Stomach (tissue), 9 donors: Measurements from ENCODE around the gene MCRS1. TPM values are rescaled to one million over a fixed set of nuclear protein-coding genes. Genes with fewer than 3 reads are reported as not detected.
"Not testable (repeated sequence)": the region's sequence is repeated elsewhere in the genome, so short reads cannot be mapped to it uniquely, and the experiment has no call there.

Experiments
- DNase-seq, 2 donors: peaks; one replicate each; pipeline versions ENCODE4 v3.0.0 to v3.0.0-alpha.2; 2013 to 2019
- H3K27ac ChIP-seq, 5 donors: fragments of 200-600 bp in 4 of 5; sonication (generic) in 4 of 5; one replicate each; pipeline ENCODE4 v1.5.1; 2013 to 2019; ENCODE audit warnings: mild to moderate bottlenecking in 1 of 5, moderate library complexity in 1 of 5
- H3K27me3 ChIP-seq, 3 donors: fragments of 200-600 bp; sonication (generic); one replicate each; pipeline ENCODE4 v1.5.1; 2017 to 2019; ENCODE audit warnings: mixed run types in 1 of 3
- H3K36me3 ChIP-seq, 4 donors: fragments of 200-600 bp; sonication (generic); 1 replicate in 3 of 4; 2 replicates in 1 of 4; pipeline ENCODE4 v1.5.1; 2016 to 2019
- H3K4me1 ChIP-seq, 4 donors: fragments of 200-600 bp; sonication (generic); one replicate each; pipeline ENCODE4 v1.5.1; 2016 to 2019
- H3K4me3 ChIP-seq, 4 donors: fragments of 200-600 bp; sonication (generic) in 3 of 4; one replicate each; pipeline ENCODE4 v1.5.1; 2016 to 2019; ENCODE audit warnings: mild to moderate bottlenecking in 1 of 4
- H3K9me3 ChIP-seq, 4 donors: fragments of 200-600 bp; sonication (generic); one replicate each; pipeline ENCODE4 v1.5.1; 2016 to 2019
- EP300 ChIP-seq: sonication (generic); formaldehyde crosslinking; IDR thresholded peaks from one replicate; pipeline ENCODE4 v1.6.1; 2017; ENCODE audit warnings: antibody characterized with exemption
- POLR2A ChIP-seq, 4 donors: fragments of 450-650 bp; IDR thresholded peaks; one replicate each; pipeline ENCODE4 v1.6.1; 2016; ENCODE audit warnings: antibody characterized with exemption in 4 of 4, control low read depth in 2 of 4, mild to moderate bottlenecking in 1 of 4, moderate library complexity in 1 of 4
- POLR2AphosphoS5 ChIP-seq, 3 donors: sonication (generic); formaldehyde crosslinking; IDR thresholded peaks; one replicate each; pipeline ENCODE4 v1.6.1; 2016; ENCODE audit warnings: antibody characterized with exemption in 3 of 3
- WGBS, 5 donors: extraction: QIAGEN DNeasy Blood & Tissue Kit in 3 of 5; methylation state at CpG; one replicate each; pipeline versions ENCODE4 v1.1.5 to v1.1.7; 2013 to 2018; 5-methylcytosine and 5-hydroxymethylcytosine counted together
- intact Hi-C: fragments of 100-400 bp; cut with DNase I; formaldehyde crosslinking; loops from one replicate; pipeline ENCODE4 v1.15.1; 2023; ENCODE audit warnings: low total_unique reads
- polyA plus RNA-seq, 3 donors: library from polyadenylated mRNA; stranded (reverse); fragments of 200-250 nt; gene quantifications; one replicate each; pipeline ENCODE4 v1.2.3, GENCODE V29; 2013
- total RNA-seq, 5 donors: library from RNA; depleted of rRNA; stranded (reverse); fragments of >200 nt; gene quantifications; one replicate each; pipeline versions ENCODE4 v1.1.0 to v1.2.3, GENCODE V29; 2014 to 2016
- TF ChIP-seq, protein P1 (sequence below), 7 experiments: fragments of 450-650 bp in 4 of 7; fragments of 200-600 bp in 3 of 7; sonication (generic) in 3 of 7; IDR thresholded peaks; one replicate each; pipeline ENCODE4 v1.5.1; 2016 to 2019; ENCODE audit warnings: antibody characterized with exemption in 7 of 7, control low read depth in 2 of 7, mild to moderate bottlenecking in 1 of 7
- donor health status: healthy with polysubstance abuse.
- donor health status: Bipolar disorder and iron deficiency.
- donor health status: healthy.

The MCRS1 gene
- total and polyA plus RNA-seq, 8 donors = 16.5 to 322 (median 48.5) TPM

DNA sequence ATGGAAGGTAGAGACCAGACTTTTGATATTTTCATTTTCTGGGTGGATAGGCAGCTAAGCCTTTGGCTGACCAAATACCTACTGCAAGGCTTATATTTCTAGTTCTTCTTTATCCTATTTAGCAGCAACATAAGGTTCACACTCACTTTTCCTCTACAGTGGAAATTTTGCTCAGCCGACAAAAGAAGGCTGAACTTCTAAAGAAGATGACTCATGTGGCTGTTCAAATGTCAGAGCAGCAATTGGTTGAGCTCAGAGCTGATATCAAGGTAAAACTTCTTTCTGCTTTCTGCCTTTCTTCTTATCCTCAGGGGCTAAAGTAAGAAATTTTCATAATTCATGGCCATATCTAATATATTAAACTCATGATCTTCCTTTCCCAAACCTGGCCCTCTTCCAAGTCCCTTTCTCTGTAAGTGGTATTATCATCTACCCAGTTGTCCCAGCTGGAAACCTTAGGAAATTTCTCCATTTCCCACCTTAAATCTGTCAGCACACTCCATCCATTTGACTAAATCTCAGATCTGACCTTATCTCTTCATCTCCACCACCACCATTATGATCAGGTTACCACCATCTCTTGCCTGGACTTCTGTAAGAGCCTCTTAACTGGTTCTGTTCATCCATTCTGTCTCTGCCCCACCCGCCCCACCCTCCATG, 48.9 kb downstream of the MCRS1 start:
- no peak for DNase-seq
- Histone ChIP-seq H3K4me1 (peaks cover 0 to under 1% (median 0%) of the 10 kb centered on the region in 4 donors), H3K4me3 (no peak overlapping the region), H3K27me3 (no peaks in the 10 kb centered on the region), H3K9me3 (no peaks in the 10 kb centered on the region), H3K36me3 (peaks cover 4 to 33% (median 30%) of the 10 kb centered on the region in 4 donors), H3K27ac (no peak overlapping the region)
- no peak for TF ChIP-seq POLR2AphosphoS5 (IDR thresholded peaks at IDR 0.05)
- TF ChIP-seq POLR2A (IDR thresholded peaks at IDR 0.05) = no peak
- TF ChIP-seq, protein P1, sequence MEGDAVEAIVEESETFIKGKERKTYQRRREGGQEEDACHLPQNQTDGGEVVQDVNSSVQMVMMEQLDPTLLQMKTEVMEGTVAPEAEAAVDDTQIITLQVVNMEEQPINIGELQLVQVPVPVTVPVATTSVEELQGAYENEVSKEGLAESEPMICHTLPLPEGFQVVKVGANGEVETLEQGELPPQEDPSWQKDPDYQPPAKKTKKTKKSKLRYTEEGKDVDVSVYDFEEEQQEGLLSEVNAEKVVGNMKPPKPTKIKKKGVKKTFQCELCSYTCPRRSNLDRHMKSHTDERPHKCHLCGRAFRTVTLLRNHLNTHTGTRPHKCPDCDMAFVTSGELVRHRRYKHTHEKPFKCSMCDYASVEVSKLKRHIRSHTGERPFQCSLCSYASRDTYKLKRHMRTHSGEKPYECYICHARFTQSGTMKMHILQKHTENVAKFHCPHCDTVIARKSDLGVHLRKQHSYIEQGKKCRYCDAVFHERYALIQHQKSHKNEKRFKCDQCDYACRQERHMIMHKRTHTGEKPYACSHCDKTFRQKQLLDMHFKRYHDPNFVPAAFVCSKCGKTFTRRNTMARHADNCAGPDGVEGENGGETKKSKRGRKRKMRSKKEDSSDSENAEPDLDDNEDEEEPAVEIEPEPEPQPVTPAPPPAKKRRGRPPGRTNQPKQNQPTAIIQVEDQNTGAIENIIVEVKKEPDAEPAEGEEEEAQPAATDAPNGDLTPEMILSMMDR (IDR thresholded peaks at IDR 0.05) = no peak
- no peak for TF ChIP-seq EP300
- WGBS, 5 donors = 77 to 89% (median 83%) methylated on average over 2 of the region's 2 CpGs
- intact Hi-C loops = loop anchor here (5.0 kb wide), 1 partner anchor 157 kb away; no protein-coding TSS in a partner anchor

DNA sequence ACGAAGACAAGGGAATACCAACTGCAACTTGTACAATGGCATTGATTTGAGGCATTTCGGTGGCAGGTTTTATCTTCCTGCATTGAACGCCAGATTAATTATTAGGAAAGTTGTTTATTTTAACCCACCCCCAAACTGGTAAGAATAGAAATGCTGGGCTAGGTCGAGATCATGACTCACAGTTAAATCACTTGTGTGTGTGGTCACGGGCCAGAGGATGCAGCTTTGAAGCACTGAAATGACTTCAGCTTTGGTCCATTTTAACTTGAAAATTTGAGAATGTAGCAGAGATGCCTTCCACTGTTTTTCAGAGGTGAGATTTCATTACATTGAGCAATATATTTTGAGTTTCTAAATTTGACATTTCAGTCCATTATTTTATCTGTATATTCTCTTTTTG, 52.7 kb downstream of the MCRS1 start:
- intact Hi-C loops = loop anchor here (5.0 kb wide), 1 partner anchor 153 kb away; no protein-coding TSS in a partner anchor
- Histone ChIP-seq H3K27ac (no peak overlapping the region), H3K4me3 (no peak overlapping the region), H3K27me3 (no peaks in the 10 kb centered on the region), H3K36me3 (peaks cover 0 to 16% (median 14%) of the 10 kb centered on the region in 4 donors), H3K9me3 (no peaks in the 10 kb centered on the region), H3K4me1 (peaks cover 0 to 5% (median 2%) of the 10 kb centered on the region in 4 donors)
- TF ChIP-seq EP300 (no peak), POLR2AphosphoS5 (IDR thresholded peaks at IDR 0.05) (no peak)
- TF ChIP-seq, protein P1 (IDR thresholded peaks at IDR 0.05) = no peak
- no peak for DNase-seq
- 47 to 62% (median 55%) methylated on average over 5 of the region's 5 CpGs for WGBS, 5 donors

DNA sequence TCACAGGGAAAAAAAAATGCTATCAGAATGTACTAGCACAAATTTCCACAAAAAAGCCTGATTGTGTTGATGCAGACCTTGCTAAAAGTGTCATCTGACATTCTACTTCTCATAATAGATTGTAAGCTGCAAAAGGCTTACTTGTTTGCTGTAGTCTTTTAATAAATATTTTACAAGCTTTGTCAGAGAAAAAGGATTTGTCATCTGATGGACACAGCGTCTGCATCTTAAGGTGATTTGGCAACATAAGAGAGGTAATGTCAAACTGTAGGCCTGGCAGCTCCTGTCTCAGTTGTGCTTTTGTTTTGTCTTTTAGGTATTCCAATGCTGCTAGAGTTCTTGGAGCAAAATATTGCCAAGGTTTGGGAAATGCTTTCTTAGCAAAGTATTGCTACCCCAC, 55.4 kb downstream of the MCRS1 start:
- Histone ChIP-seq H3K27ac (no peak overlapping the region), H3K4me1 (peaks cover 0 to 5% (median 2%) of the 10 kb centered on the region in 4 donors), H3K27me3 (no peaks in the 10 kb centered on the region), H3K9me3 (no peaks in the 10 kb centered on the region), H3K4me3 (no peak overlapping the region), H3K36me3 (peaks cover 0 to 5% (median 1%) of the 10 kb centered on the region in 4 donors)
- intact Hi-C loops = no loop called here
- TF ChIP-seq, protein P1 (IDR thresholded peaks at IDR 0.05) = no peak
- no peak for TF ChIP-seq EP300
- no peak for TF ChIP-seq POLR2AphosphoS5 (IDR thresholded peaks at IDR 0.05)
- TF ChIP-seq POLR2A (IDR thresholded peaks at IDR 0.05) = no peak
- 65 to 92% (median 81%) methylated on average over 1 of the region's 1 CpG for WGBS, 5 donors
- DNase-seq = no peak

DNA sequence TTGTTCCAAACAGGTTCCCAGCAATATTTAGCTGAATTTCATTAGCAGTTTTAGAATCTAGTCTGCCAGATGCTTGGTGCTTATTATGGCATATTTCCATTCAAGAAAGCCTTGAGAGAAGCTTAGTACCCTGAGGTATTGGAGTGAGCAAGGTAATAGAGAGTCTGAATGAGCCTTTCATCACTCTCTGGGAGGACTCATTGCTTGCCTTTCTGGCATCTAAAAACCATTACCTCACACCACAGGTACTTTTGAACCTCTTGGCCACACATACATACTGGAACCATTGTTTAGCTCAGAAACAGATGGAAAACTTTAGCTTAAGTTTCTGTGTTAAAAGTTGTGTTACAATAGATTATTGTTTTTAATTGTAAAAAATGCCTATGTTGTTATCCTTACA, 56.5 kb downstream of the MCRS1 start:
- Histone ChIP-seq H3K27me3 (no peaks in the 10 kb centered on the region), H3K9me3 (no peaks in the 10 kb centered on the region), H3K4me1 (peaks cover 0 to 5% (median 2%) of the 10 kb centered on the region in 4 donors), H3K36me3 (peaks cover 0 to 5% (median 3%) of the 10 kb centered on the region in 4 donors), H3K4me3 (no peak overlapping the region), H3K27ac (no peak overlapping the region)
- no peak for DNase-seq
- intact Hi-C loops = no loop called here
- TF ChIP-seq POLR2AphosphoS5 (IDR thresholded peaks at IDR 0.05) (no peak), EP300 (no peak), POLR2A (IDR thresholded peaks at IDR 0.05) (no peak)
- TF ChIP-seq, protein P1 (IDR thresholded peaks at IDR 0.05) = no peak

DNA sequence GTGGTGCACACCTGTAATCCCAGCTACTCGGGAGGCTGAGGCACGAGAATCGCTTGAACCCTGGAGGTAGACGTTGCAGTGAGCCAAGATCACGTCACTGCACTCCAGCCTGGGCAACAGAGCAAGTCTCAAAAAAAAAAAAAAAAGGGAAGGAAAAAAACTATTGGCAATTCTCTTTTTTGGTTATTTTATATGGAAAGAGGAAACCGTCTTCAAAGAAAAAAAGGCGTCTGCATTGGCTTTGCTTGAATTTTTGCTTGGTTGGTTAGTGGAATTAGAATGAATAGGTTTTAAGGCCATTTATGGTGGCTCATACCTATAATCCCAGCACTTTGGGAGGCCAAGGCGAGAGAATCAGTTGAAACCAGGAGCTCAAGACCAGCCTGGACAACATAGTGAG, 58.3 kb downstream of the MCRS1 start:
- intact Hi-C loops, H3K4me1 ChIP-seq, H3K9me3 ChIP-seq, H3K27me3 ChIP-seq, H3K36me3 ChIP-seq, DNase-seq, H3K27ac ChIP-seq, H3K4me3 ChIP-seq: not testable (repeated sequence)
- 93 to 95% (median 93%) methylated on average over 8 of the region's 8 CpGs for WGBS, 5 donors
